Measurements from ENCODE around the gene CD200R1L.

The CD200R1L gene

DNA sequence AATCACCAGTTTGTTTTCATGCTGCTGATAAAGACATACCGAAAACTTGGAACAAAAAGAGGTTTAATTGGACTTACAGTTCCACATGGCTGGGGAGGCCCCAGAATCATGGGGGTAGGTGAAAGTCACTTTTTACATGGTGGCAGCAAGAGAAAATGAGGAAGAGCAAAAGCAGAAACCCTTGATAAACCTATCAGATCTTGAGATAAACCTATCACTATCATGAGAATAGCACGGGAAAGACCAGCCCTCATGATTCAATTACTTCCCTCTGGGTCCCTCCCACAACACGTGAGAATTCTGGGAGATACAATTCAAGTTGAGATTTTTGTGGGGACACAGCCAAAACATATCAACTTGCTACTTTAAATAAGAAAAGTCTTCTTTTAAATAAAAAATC lies 28.9 kb downstream of the CD200R1L start:
- DNase-seq: no peak

DNA sequence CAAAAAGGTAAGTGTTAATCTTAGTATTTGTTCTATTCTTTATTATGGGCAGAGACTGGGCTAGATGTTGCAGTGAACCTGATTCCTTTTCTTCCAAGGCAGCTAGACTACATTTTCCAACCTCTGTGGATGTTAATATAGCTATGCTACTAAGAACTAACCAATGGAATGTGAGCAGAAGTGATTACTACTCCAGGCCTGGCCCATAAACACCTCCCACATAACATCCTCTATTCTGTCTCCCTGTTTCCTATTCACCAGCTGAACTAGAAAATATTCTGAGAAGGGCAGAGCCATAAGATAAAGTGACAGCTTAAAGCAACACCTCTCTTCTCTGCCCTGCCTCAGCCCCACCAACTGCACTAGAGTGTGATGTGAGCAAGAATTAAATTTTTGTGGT lies 29.4 kb downstream of the CD200R1L start:
- DNase-seq: no peak

DNA sequence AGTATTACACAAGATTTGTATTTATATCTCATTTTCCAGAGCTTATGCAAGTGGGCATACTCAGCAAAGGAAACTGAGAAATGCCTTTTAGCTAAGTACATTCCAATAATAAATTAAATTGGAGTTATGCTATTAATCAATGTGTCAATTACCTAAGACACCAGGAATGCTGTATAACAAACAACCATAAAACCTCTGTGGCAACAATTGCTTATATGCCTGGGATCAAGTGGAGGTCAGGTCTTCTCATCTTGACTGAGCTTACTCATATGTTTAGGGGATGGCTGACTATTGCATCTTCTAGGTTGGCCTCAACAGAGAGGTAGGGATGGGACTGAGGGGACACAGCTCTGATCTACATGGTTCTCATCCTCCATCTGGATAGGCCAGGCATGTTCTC lies 30.7 kb downstream of the CD200R1L start:
- DNase-seq: no peak

DNA sequence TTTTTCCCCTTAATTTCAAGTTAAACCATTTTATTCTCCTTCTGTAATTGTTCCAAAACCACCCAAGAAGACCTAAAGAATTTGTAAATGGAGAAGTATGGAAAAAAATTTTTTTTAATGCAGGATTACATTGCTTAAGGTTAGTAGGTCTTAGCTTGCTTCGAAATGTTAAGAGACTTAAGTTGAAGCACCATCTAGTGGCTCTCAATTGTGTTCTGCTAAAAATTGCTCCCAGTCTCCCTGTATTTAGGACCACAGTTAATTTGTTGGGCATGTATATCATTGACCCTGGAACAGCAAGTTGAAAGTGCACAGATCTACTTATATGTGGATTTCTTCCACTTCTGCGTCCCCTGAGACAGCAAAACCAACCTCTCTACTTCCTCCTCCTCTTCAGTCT lies 32.4 kb downstream of the CD200R1L start:
- DNase-seq: no peak

DNA sequence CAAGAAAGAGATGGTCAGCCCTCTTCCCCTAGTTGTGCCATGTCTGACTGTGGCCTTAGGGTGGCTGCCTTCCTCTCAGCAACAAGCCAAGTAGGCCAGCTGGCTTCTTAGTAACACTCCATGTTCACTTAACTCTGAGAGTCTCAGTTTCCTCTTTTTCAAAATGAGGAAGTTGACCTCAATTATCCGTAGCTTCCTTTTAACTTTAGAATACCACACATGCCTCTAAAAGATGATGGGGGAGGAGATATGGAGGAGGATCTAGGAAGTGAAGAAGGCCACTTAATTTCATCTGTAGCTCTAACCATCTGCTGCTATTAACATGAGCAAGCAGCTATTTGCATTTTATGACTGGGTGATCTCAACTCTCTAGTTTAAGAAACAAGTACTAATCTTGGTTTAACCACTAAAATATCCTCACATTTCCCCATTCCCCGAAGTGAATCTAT lies 32.9 kb downstream of the CD200R1L start:
- DNase-seq: peak; percentile 26

DNA sequence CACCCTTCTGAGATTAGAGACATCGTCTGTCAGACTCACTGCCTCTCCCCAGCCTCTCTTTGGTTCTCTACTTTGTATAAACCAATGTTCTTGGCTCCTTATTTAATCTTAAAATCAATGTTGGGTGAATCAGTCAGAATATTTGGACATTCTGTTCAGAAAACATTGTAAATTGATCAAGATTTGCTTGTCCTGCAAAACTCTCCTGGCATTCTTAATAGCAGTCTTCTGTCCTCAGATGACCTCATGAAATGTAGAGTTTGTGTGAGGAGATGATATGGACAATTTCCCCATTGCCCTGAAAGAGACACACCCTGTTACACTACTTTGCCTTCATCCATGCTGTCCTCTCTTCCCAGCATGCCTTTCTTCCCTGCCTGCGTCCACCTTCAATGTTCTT lies 33.6 kb downstream of the CD200R1L start:
- no peak for DNase-seq

DNA sequence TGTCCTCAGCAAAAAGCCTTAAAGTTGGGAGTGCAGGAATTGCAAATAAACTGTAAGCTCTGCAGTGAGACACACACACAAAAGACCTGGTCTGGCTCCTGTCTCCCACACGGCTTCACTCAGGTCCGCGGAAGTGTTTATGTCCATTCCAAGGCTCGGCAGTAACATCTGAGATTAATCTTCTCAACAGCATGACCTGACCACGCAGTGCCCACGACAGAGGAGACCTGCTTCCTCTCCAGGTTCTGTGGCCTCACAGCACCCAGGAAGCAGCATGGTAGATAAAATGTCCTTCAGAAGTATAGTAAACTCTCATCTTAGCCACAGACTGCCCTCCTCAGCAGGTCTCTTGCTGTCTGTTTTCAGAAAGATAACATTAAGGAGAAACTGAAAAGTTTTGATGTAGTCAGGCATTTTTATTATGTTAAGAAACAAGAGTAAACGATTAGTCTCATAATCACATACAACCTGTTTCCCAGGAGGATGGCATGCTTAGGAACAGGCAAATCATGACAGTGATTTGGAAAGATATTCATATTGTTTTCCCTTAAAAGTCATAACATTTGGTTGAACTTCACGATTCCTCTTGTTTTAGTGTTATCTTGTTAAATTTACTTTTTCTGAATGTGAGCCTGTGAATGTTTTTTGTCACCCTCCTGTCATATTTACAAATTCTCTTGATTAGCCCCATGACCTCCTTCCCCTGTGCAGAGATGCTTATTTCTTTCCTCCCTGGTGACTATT lies 34.6 kb downstream of the CD200R1L start:
- no peak for DNase-seq

DNA sequence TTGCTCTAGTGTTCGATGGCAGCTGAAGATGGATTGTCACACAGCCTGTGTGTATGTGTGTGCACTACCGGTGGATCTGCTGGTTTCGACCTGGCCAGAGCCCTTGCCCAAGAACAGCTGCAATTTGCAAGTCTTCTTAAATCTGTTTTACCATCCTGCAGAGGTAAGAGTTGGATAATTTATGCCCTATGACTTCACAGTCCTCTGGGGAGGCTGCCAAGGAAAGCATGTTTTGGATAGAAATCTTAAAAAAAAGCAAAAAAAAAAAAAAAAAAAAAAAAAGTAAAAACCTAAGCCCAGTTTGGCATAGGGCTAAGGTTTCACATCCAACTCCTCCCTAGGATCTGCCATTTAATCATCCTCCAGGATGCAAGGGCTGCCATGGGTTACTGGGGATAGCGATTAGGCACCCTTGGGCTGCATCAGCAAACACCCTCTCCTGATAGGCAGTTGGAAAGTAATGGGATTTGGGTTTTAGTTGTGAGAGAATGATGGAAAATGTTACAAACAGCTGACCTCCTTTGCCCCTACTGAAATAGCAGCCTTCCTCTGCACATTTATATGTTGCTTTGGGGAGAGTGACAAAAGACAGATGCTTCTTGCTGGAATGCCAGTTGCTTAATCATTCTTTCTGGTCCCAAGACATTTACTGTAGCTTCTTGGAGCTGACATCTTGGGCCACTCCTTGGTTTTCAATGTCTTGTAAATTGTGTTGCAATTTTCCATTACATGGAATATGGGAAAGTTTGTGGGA lies 35.4 kb downstream of the CD200R1L start:
- no peak for DNase-seq

DNA sequence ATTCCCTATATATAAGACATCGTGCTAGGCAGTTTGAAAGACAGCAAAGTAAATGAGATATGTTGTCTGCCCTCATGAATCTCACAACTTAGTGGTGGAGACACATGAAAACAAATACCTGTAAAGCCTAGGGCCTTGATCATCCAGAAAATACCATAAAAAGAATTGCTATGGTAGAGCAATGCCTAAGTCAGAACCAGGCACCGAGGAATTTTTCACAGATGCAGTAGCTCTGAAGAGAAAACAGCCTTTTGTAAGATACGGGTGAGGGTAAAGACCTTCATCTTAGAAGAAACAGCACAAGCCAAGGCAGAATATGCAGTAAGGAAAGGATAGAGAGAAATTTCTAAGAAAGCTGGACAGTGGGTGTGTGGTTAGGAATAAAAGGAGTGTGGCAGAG lies 36.1 kb downstream of the CD200R1L start:
- no peak for DNase-seq

DNA sequence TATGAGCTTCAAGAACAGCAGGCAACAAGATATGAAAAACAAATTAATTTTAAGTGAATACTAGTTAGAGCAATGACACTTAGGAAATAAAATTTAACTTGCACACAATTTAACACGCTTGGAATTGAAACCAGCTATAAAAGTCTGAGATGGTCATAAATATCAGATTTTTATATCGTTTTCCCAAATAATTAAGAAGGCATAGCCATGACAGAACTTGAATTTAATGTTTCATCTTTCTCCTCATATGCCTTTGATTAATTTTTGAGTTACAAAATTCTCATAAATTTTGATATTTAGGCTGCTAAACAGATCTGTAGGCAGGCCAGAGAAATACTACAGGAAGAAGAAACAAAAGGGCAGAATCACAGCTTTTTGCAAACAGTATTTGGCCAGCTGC lies 38.5 kb downstream of the CD200R1L start:
- DNase-seq: no peak

DNA sequence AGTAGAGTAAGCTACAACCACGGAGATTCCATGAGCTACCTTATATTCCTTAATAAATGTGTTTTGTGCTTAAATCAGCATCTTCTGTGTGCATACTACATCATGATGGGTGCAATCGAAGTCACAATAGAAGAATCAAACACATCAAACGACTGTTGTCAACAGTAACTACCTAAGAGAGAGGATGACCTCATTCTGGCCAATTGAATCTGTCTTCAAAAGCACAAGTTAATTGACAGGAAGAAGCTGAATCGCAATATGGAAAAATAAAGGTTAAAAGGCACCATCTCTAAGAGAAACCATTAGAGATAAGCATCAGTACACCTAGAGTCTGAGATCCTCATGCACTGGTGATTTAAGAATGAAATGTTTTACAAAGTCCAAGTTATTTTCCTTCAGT lies 39.0 kb downstream of the CD200R1L start:
- DNase-seq: peak; percentile 30

DNA sequence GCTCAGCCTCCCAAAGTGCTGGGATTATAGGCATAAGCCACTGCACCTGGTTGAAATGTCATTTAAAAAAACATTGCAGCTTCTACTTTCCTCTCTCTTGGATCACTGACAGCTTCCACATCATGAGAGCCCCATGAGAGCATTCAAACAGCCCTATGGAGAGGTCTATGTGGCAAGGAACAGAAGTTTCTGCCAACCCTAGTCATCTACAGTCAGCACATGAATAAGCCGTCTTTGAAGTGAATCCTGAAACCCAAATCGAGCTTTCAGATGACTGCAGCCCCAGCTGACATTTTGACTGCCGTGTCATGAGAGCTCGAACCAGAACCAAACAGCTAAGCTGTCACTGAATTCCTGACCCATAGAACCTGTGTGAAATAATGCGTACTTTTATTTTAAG lies 39.8 kb downstream of the CD200R1L start:
- no peak for DNase-seq

DNA sequence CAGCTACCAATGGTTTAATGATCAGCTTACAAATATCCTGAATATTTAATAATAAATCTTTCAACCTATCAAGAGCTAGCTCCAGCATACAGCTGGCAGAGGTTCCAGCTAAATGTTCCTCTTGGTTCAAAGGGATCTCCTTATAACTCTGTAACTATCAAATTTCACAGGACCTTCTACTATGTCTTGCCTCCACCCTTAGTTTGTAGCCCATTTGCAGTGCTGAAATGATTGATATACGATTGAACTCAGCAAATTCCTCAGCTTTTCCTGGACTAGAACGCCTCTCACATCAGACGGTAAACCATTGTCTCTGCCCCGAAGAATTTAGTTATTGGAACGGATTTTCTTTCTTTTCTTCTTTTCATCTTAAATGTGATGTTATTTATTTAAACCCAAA lies 41.5 kb downstream of the CD200R1L start:
- DNase-seq: no peak

DNA sequence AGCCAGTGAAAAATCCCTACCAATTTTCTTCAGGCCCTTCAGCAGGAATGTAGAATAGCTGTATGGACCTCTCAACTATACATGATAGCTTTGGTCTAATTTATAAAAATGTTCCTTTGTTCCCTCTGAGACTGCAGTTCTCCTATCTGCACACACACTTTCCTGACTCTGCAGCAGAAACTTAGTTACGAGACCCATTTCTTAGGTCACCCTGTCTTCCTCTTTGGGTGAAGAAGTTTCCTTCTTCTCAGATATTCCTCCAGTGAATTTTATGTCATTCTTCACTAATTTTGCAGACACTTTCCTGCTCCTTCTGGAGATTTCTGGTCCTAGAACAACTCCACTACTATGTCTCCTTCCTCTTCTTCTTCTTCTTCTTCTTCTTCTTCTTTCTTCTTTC lies 42.6 kb downstream of the CD200R1L start:
- DNase-seq: no peak

DNA sequence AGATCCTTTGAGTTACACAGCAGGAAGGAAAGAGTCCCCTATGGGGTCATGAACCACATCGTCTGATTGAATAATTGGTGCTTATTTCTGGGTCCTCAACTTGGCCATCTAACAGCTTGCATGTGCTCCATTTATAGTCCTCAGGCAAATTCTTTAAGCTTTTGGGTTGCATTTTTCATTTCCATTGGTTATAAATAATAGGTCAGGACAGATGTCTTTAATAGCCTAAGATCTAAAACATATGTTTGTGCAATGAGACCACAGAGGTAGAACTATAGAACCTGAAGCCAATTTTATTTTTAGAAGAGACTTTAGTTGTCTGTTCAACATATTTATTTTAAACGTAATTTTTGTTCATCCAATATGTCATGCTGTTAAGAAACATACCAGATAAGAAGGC lies 43.2 kb downstream of the CD200R1L start:
- DNase-seq: no peak

DNA sequence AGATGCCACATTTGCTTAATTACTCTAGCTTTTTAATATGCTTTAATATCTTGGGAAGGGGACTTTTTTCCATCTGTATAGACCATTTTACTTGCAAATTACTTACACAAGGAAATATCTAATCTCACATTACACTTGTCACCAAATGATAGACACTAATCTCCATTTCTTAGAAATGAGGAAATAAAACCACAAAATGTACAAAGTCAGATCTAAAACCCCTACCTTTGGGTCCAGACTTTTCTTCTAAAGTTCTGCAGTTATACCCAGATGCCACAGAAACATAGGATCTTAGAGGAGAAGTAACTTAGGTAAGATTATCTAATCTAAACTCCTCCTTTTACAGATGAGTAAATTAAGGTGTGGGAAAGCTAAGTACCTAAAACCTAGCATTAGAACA lies 44.3 kb downstream of the CD200R1L start:
- no peak for DNase-seq

DNA sequence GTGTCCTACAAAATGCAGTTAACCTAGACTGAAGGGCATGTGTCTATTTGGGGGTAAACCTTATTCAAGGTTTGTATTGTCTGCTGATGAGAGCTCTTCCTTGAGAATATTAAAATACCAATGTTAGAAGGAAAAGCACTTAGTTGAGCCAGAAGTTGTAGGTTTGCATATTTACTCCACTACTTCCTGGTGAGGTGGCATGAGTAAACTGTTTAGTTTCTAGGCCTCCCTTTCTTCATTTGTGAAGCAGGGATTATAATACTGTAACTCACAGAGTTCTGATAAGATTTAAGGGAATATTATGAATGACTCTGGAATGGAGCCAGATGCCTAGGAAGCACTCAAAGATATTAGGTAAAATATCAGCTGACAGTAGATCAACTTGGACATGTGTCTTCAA lies 46.7 kb downstream of the CD200R1L start:
- no peak for DNase-seq

DNA sequence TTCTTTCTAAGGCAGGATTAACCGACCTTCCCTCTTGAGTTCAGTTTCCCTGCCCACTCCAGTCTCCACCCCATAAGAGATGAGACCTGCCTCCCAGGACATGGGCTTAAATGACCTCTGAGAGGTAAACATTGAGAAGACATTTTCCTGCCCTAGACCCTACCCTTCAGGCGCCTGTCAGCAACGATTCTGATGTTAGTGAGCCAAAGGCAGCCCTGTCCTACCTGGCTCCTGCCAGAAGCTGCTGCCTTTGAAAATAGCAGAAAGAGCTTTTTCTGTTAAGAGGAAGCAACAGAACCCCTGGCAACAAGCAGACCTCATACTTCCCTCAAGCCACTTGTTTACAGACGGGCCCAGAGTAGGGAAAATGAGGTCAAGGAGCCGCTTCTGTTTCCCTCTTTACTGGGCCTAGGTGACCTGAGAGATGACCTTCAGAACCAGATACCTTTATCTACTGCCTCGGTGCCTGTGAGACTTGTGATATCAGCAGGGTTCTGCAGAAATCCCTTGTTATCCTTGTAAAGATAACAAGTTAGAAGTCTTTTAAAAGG lies 52.0 kb downstream of the CD200R1L start:
- DNase-seq: peak; percentile 15

DNA sequence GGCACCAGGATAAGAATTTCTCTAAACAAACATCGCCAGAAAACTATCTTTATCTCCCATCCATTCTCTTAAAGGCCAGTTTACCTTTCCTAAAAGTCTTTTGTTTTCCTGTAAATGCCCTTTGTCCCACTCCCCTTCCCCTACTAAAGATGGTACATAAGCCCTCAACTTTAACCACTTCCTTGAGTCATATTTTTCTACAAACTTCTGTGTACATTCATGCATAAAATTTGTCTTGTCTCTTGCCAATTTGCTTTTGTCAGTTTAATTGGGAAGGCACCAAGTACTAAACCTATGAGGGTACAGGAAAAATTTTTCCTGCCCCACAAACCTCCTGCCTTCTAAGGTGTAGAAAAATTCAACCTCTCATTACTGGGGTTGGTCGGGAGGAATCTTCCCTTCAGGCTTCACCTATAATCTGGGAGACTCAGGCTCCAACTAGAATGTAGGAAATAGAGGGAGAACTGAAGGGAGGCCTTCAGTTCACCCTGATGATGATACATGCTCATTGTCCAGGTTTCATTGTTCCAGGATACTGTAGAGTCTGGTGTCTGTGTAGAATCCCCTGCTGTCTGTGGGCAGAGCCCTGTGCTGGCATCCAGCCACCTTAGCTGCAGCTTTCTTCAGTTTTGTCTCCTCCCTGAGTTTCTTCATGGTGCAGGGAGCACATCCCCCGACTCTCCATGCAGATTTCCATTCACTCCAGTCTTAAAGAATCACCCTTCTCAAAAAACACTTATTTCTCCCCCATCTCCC lies 53.2 kb downstream of the CD200R1L start:
- DNase-seq: no peak

DNA sequence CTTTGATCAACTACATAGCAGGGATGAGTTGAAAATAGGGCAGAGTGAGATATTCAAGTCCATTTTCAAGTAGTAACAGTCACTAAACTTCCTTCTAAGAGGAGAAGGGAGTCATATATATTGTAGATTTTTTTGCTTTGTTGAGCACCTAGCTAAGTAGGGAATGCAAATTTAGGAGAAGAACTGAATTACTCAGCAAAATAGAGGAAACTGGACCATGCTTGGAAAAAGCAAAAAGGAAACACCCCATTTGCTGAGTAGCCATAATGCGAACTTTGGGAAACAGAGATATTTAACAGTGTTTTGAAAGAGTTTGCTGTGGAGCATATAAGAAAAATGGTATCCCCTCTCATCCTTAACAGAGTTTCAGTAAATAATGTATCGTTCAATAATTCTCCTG lies 54.9 kb downstream of the CD200R1L start:
- no peak for DNase-seq

DNA sequence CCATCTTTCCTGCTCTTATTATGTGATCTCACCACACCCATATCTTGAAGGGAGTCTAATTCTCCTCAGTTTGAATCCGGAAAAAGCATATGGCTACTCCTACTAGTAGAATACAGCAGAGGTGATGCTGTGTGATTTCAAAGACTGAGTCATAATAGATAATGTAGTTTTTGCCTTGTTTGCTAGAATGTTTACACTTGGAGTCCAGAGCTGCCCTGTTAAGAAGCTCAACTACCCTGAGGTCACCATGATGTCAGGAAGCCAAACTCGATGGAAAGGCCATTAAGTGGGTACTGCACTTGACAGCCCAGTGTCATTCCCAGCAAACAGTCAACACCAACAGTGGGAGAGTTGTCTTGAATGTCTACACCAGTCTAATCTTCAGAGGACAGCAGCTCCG lies 56.9 kb downstream of the CD200R1L start:
- DNase-seq: no peak

DNA sequence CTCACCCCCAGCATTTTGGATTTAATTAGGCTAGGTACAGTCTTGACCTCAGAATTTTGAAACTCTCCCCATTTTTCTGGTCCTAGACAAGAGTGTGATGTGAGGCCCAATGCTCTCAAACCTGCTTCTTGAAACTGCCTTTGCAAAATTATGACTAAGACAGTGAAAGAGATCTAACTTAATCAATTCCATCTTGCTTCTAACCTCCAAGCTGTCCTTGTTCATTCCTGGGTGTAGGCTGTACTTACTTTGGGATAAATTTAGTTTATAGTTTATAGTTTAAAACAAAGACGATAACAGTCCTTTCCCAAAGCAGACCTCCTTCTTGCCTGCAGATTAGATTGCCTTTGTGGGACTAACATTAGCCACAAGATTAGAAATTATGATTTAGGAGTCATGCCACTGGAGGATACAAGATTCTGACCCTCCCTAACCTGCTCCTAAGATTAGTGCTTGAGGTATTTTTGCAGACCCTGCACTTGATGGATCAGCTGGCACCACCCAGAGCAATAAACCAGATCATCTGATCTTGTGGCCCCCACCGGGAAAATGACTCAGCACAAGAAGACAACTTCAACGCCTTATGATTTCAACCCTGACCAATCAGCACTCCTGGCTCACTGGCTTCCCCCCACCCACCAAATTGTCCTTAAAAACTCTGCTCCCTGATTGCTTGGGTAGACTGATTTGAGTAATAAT lies 59.6 kb downstream of the CD200R1L start:
- DNase-seq: no peak

DNA sequence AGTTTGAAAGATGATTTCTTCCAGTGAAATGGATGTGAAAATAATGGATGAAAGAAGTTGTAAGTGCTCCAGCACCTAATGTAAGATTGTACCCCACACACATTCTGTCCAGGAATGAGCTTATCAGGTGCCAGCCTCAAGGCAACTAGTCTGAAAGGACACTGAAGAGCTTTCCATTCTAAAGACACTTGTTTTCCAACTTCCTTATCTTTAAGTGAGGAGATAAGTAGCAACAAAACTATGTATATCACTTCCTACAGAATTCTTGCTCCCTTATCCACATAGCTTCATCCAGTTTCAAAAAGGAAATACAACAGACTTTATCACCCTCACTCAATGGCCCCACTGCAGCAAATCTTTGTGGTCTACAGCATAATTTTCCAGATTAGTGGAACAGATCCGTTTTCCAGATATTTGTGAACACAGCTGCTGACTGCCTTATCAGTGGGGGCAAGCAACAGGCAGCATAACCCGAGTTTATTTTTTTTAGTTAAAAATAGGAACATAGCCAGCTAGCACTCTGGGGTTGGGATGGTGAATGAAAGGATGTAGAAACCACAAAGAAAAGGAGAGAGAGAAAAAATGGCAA lies 60.6 kb downstream of the CD200R1L start:
- no peak for DNase-seq
